Neural cell (in vitro differentiated cells): ENCODE measurements around the gene GANAB. TPM values are rescaled to one million over a fixed set of nuclear protein-coding genes. Genes with fewer than 3 reads are reported as not detected.

ENCODE experiments used
- H2AFZ ChIP-seq: fragments of 200-600, 300-800 bp; sonication (generic), shearing (Covaris generic); 2 replicates; pipeline ENCODE4 v1.6.0; 2014; ENCODE audit warnings: low read depth, mild to moderate bottlenecking, antibody characterized with exemption, low read length, moderate library complexity
- H3F3A ChIP-seq: fragments of 200-600 bp; shearing (Covaris generic); 2 replicates; pipeline ENCODE4 v1.6.1; 2016; ENCODE audit warnings: mild to moderate bottlenecking, moderate library complexity, mixed read lengths, antibody characterized with exemption, low read length; ENCODE audit not compliant: insufficient read depth, poor library complexity, severe bottlenecking
- H3K27ac ChIP-seq: fragments of 200-600, 300-800 bp; sonication (generic), shearing (Covaris generic); 2 replicates; pipeline ENCODE4 v1.5.1; 2014; ENCODE audit warnings: mild to moderate bottlenecking, low read length, moderate library complexity
- H3K27me3 ChIP-seq: fragments of 300-800, 200-600 bp; sonication (generic), shearing (Covaris generic); 2 replicates; pipeline ENCODE4 v1.6.0; 2014; ENCODE audit warnings: mild to moderate bottlenecking, low read depth, low read length, moderate library complexity; ENCODE audit not compliant: insufficient read depth
- H3K36me3 ChIP-seq: fragments of 300-800, 200-600 bp; sonication (generic), shearing (Covaris generic); 2 replicates; pipeline ENCODE4 v1.5.1; 2014; ENCODE audit warnings: mild to moderate bottlenecking, antibody characterized with exemption, low read length, moderate library complexity; ENCODE audit not compliant: insufficient read depth
- H3K4me2 ChIP-seq: fragments of 300-800, 200-600 bp; sonication (generic), shearing (Covaris generic); 2 replicates; pipeline ENCODE4 v1.6.0; 2014; ENCODE audit warnings: mild to moderate bottlenecking, low read length
- H3K4me3 ChIP-seq: fragments of 300-800, 200-600 bp; sonication (generic), shearing (Covaris generic); 2 replicates; pipeline ENCODE4 v1.5.1; 2014; ENCODE audit warnings: mild to moderate bottlenecking, low read length, moderate library complexity
- H3K79me2 ChIP-seq: fragments of 200-600 bp; shearing (Covaris generic); replicated peaks from 2 replicates; pipeline ENCODE4 v1.6.0; 2014; ENCODE audit warnings: mild to moderate bottlenecking, low read length, moderate library complexity; ENCODE audit not compliant: insufficient read depth
- H3K9ac ChIP-seq: fragments of 300-800, 200-600 bp; sonication (generic), shearing (Covaris generic); 2 replicates; pipeline ENCODE4 v1.6.1; 2016; ENCODE audit warnings: mild to moderate bottlenecking, low read length, mixed read lengths
- H3K9me2 ChIP-seq: fragments of 200-600 bp; shearing (Covaris generic); 2 replicates; pipeline ENCODE4 v1.6.1; 2016; ENCODE audit warnings: mild to moderate bottlenecking, low read length, mixed read lengths; ENCODE audit not compliant: insufficient read depth
- H3K9me3 ChIP-seq: fragments of 200-600, 300-800 bp; sonication (generic), shearing (Covaris generic); 2 replicates; pipeline ENCODE4 v1.6.1; 2016; ENCODE audit warnings: mild to moderate bottlenecking, mixed run types, low read length, moderate library complexity, mixed read lengths
- H4K20me1 ChIP-seq: fragments of 200-600 bp; shearing (Covaris generic); 2 replicates; pipeline ENCODE4 v1.6.1; 2016; ENCODE audit warnings: mild to moderate bottlenecking, mixed run types; ENCODE audit not compliant: insufficient read depth
- CTCF ChIP-seq: fragments of 450-650 bp; IDR thresholded peaks from 2 replicates; pipeline ENCODE4 v1.5.1; 2014; ENCODE audit warnings: antibody characterized with exemption, mild to moderate bottlenecking, moderate library complexity; ENCODE audit not compliant: poor library complexity, severe bottlenecking
- EP300 ChIP-seq: fragments of 450-650 bp; conservative IDR thresholded peaks from 2 replicates; pipeline ENCODE4 v1.6.1; 2014; ENCODE audit warnings: antibody characterized with exemption, mild to moderate bottlenecking, moderate library complexity; ENCODE audit not compliant: poor library complexity, severe bottlenecking
- EZH2 ChIP-seq: fragments of 200-600, 300-800 bp; shearing (Covaris generic), sonication (generic); IDR thresholded peaks from 2 replicates; pipeline ENCODE4 v1.6.1; 2014; ENCODE audit warnings: antibody characterized with exemption, low read length, borderline replicate concordance, mild to moderate bottlenecking; ENCODE audit not compliant: insufficient read depth, poor library complexity, severe bottlenecking
- MXI1 ChIP-seq: fragments of 450-650 bp; conservative IDR thresholded peaks from 2 replicates; pipeline ENCODE4 v1.6.1; 2014; ENCODE audit warnings: antibody characterized with exemption, mild to moderate bottlenecking; ENCODE audit not compliant: poor library complexity, severe bottlenecking
- POLR2AphosphoS5 ChIP-seq: IDR thresholded peaks from 2 replicates; pipeline ENCODE4 v1.6.1; 2012
- RAD21 ChIP-seq: fragments of 450-650 bp; conservative IDR thresholded peaks from 2 replicates; pipeline ENCODE4 v1.6.1; 2014; ENCODE audit warnings: antibody characterized with exemption, mild to moderate bottlenecking, moderate library complexity
- REST ChIP-seq: IDR thresholded peaks from 2 replicates; pipeline ENCODE4 v1.6.1; 2012; ENCODE audit warnings: borderline replicate concordance
- SMC3 ChIP-seq: fragments of 450-650 bp; conservative IDR thresholded peaks from 2 replicates; pipeline ENCODE4 v1.6.1; 2014; ENCODE audit warnings: antibody characterized with exemption, mild to moderate bottlenecking, moderate library complexity; ENCODE audit not compliant: poor library complexity
- TAF1 ChIP-seq: IDR thresholded peaks from 2 replicates; pipeline ENCODE4 v1.6.1; 2012; ENCODE audit warnings: low read depth
- polyA plus RNA-seq: library from polyadenylated mRNA; depleted of rRNA; stranded (reverse); fragments of >200 nt; gene quantifications from 2 replicates; pipeline ENCODE4 v1.2.3, GENCODE V29; 2014

Gene GANAB
- polyA plus RNA-seq, 1 donor from 2014 or later, result 62.7 TPM

- TF ChIP-seq POLR2AphosphoS5 (no peak), EP300 (no peak), TAF1 (no peak), RAD21 (no peak), REST (no peak), CTCF (no peak), SMC3 (no peak), MXI1 (no peak), EZH2 (no peak)
- Histone ChIP-seq H3K9me2 (no peaks in the 10 kb centered on the region), H3K27me3 (no peaks in the 10 kb centered on the region), H3F3A (peaks cover 2% of the 10 kb centered on the region), H3K27ac (no peak overlapping the region), H3K36me3 (no peaks in the 10 kb centered on the region), H3K4me2 (no peak overlapping the region), H2AFZ (no peak overlapping the region), H3K79me2 (no peaks in the 10 kb centered on the region), H3K9me3 (no peaks in the 10 kb centered on the region), H4K20me1 (no peaks in the 10 kb centered on the region), H3K9ac (no peak overlapping the region), H3K4me3 (no peak overlapping the region)
Observed at GRCh38 chr11:62627713-62628112, 18.7 kb downstream of the GANAB start.

DNA sequence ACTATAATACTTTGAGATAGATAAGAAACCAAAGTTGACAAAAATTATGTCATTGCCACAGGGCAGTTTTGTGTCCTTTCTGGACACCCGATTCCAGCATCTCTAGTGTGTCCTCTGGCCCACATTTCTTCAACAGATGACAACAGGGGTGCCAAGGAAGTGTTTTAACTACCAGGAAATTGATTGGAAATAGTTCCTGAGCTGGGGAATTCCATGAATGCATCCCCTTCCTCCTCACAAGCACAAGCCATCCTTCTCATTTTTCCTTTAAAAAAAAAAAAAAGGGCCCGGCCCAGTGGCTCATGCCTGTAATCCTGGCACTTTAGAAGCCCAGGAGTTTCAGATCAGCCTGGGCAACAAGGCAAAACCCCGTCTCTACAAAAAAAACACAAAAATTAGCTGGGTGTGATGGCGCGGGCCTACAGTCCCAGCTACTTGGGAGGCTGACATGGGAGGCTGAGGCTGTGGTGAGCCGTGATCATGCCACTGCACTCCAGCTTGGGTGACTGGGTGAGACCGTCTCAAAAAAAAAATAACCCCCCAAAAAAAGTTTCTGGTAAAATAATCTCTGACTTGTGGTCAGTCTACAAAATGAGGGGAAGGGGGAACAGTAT, 23.8 kb downstream of the GANAB start:
- Histone ChIP-seq H3K4me2 (peak overlapping the region; percentile 70), H4K20me1 (no peaks in the 10 kb centered on the region), H3F3A (peaks cover 6% of the 10 kb centered on the region), H3K27me3 (no peaks in the 10 kb centered on the region), H2AFZ (peak overlapping the region; percentile 18), H3K9me3 (no peaks in the 10 kb centered on the region), H3K9ac (peak overlapping the region; percentile 93), H3K4me3 (peak overlapping the region; percentile 81), H3K27ac (peak overlapping the region; percentile 78), H3K36me3 (no peaks in the 10 kb centered on the region), H3K79me2 (peaks cover 8% of the 10 kb centered on the region), H3K9me2 (no peaks in the 10 kb centered on the region)
- TF ChIP-seq REST, result no peak
- no peak for TF ChIP-seq SMC3
- TF ChIP-seq CTCF, result no peak
- TF ChIP-seq EP300, result no peak
- TF ChIP-seq RAD21, result no peak
- no peak for TF ChIP-seq POLR2AphosphoS5
- TF ChIP-seq EZH2, result no peak
- no peak for TF ChIP-seq TAF1
- no peak for TF ChIP-seq MXI1
